K562 (cell line): ENCODE measurements around the gene DNMT3L. TPM values are rescaled to one million over a fixed set of nuclear protein-coding genes. Genes with fewer than 3 reads are reported as not detected.
A peak's percentile ranks its signal among the peaks of the same experiment; 100 is the strongest.

ENCODE experiments used
- BACH1 ChIP-seq: fragments of 200-800 bp; sonication (Bioruptor generic); IDR thresholded peaks from 2 replicates; pipeline ENCODE4 v1.6.1; 2016; ENCODE audit warnings: missing genetic modification characterization, missing compliant biosample characterization
- EWSR1 ChIP-seq: fragments of 450-650 bp; IDR thresholded peaks from 2 replicates; pipeline ENCODE4 v1.6.1; 2018; ENCODE audit warnings: borderline replicate concordance, mild to moderate bottlenecking, low read depth, moderate library complexity; ENCODE audit not compliant: partially characterized antibody
- NFATC3 ChIP-seq: fragments of 450-650 bp; IDR thresholded peaks from 2 replicates; pipeline ENCODE4 v1.6.1; 2017; ENCODE audit warnings: mild to moderate bottlenecking
- PCBP1 ChIP-seq: fragments of 200-400 bp; formaldehyde crosslinking; IDR thresholded peaks from 2 replicates; pipeline ENCODE4 v1.6.1; 2018; ENCODE audit warnings: mild to moderate bottlenecking, low read depth, low read length; ENCODE audit not compliant: poor library complexity, severe bottlenecking
- POLR2G ChIP-seq: fragments of 200-400 bp; formaldehyde crosslinking; IDR thresholded peaks from 2 replicates; pipeline ENCODE4 v1.6.1; 2017; ENCODE audit warnings: low read depth, mild to moderate bottlenecking, antibody characterized with exemption, low read length, moderate library complexity
- PTRF ChIP-seq: fragments of 450-650 bp; IDR thresholded peaks from 2 replicates; pipeline ENCODE4 v1.6.1; 2016; ENCODE audit warnings: mild to moderate bottlenecking, missing genetic modification characterization, missing compliant biosample characterization
- RBFOX2 ChIP-seq: fragments of 200-400 bp; formaldehyde crosslinking; IDR thresholded peaks from 2 replicates; pipeline ENCODE4 v1.6.1; 2017; ENCODE audit warnings: low read depth, mild to moderate bottlenecking, low read length, moderate library complexity
- TCF7 ChIP-seq: sonication (generic); IDR thresholded peaks from 2 replicates; pipeline ENCODE4 v1.6.1; 2016; ENCODE audit warnings: antibody characterized with exemption, borderline replicate concordance
- THRAP3 ChIP-seq: fragments of 450-650 bp; IDR thresholded peaks from 2 replicates; pipeline ENCODE4 v1.6.1; 2016; ENCODE audit warnings: mild to moderate bottlenecking, inconsistent platforms, borderline replicate concordance
- ZNF583 ChIP-seq: fragments of 250-450 bp; sonication (Bioruptor Pico); IDR thresholded peaks from 2 replicates; pipeline ENCODE4 v1.4.0; 2020
- ZNF778 ChIP-seq: fragments of 450-650 bp; formaldehyde crosslinking; IDR thresholded peaks from 2 replicates; pipeline ENCODE4 v1.4.0; 2020; ENCODE audit warnings: mild to moderate bottlenecking, moderate library complexity
- polyA plus RNA-seq, 8 experiments: library from polyadenylated mRNA; depleted of rRNA in 4 of 8; stranded (reverse) in 5 of 8; unstranded in 3 of 8; fragments of >200 nt; fragmentation: Nextera tagmentation in 2 of 8; fragmentation: Illumina TruSeq in 1 of 8; extraction: Ambion mirVana in 2 of 8; extraction: Trizol in 1 of 8; gene quantifications; 2 replicates each; pipeline versions ENCODE4 v1.2.1 to v1.2.3, GENCODE V29; 2011 to 2014; ENCODE audit warnings: inconsistent platforms in 1 of 8, missing spikeins in 1 of 8
- total RNA-seq, 7 experiments: library from RNA; depleted of rRNA in 6 of 7; stranded (reverse); fragments of >200 nt in 6 of 7; fragmentation: Illumina TruSeq in 2 of 7; extraction: Trizol in 2 of 7; gene quantifications; 2 replicates each; pipeline versions ENCODE4 v1.2.1 to v1.2.3, GENCODE V29; 2011 to 2021; ENCODE audit warnings: low replicate concordance in 1 of 7
- TF ChIP-seq, protein P1 (sequence below): fragments of 250-450 bp; sonication (Bioruptor Pico); IDR thresholded peaks from 2 replicates; pipeline ENCODE4 v1.4.0; 2020; ENCODE audit warnings: mild to moderate bottlenecking, moderate library complexity, borderline replicate concordance
- TF ChIP-seq, protein P2 (sequence below): IDR thresholded peaks from 2 replicates; pipeline ENCODE4 v1.6.1; 2016; ENCODE audit warnings: missing genetic modification characterization, missing compliant biosample characterization
- TF ChIP-seq, protein P3 (sequence below): fragments of 250-450 bp; sonication (Bioruptor Pico); IDR thresholded peaks from 2 replicates; pipeline ENCODE4 v1.5.0; 2022; ENCODE audit warnings: mild to moderate bottlenecking
- TF ChIP-seq, protein P4 (sequence below): fragments of 250-450 bp; sonication (Bioruptor Pico); IDR thresholded peaks from 2 replicates; pipeline ENCODE4 v1.8.0; 2022; ENCODE audit warnings: moderate library complexity, mild to moderate bottlenecking, inconsistent platforms
- TF ChIP-seq, protein P5 (sequence below), 3 experiments: IDR thresholded peaks in 2 of 3; conservative IDR thresholded peaks in 1 of 3; 2 replicates each; pipeline ENCODE4 v1.5.1; 2011 to 2012; ENCODE audit warnings: low read length in 3 of 3, mild to moderate bottlenecking in 3 of 3, control low read depth in 2 of 3, improper control_type of control experiment in 1 of 3, inconsistent platforms in 1 of 3, low read depth in 1 of 3, mixed read lengths in 1 of 3, moderate library complexity in 1 of 3; ENCODE audit not compliant: insufficient read depth in 2 of 3

Gene DNMT3L
- total and polyA plus RNA-seq, 9 of the 15 experiments (the other 6 are each of a cell fraction or from before 2014, with no cell fraction given), result 0.08 TPM; not detected in 8

DNA sequence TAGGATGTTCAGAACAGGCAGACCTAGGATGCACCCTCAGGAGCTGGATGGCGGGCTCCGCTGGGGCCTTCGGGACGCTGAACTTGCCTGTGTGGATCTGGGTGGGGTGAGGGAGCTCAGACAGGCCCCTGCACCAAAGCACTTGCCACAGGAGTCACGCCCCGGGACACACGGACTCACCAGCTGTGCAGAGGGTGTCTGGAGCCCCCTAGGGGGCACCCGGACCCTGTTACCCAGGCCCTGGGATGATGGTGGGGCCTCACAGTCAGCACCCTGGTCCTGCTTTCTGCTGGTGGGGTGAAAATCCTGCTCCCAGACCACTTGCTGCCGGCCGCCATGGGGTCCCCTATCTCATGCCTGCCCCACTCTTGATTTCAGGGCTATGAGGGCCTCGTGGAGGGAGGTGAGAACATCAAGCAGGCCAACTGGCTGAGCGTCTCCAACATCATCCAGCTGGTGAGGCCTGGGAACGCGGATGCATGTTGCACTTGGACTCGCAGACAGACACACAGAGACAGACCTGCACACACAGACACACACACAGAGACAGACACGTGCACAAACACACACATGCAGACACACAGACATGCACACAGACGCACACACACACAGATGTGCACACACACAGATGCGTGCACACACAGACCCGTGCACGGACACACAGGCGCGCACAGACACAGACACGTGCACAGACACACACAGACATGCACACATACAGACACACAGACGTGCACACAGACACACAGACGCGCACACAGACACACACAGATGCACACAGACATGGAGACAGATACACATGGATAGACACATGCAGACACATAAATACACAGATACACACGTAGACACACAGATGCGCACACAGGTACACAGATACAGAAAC lies 49.2 kb upstream of the DNMT3L start (continued):
- TF ChIP-seq, protein P1, sequence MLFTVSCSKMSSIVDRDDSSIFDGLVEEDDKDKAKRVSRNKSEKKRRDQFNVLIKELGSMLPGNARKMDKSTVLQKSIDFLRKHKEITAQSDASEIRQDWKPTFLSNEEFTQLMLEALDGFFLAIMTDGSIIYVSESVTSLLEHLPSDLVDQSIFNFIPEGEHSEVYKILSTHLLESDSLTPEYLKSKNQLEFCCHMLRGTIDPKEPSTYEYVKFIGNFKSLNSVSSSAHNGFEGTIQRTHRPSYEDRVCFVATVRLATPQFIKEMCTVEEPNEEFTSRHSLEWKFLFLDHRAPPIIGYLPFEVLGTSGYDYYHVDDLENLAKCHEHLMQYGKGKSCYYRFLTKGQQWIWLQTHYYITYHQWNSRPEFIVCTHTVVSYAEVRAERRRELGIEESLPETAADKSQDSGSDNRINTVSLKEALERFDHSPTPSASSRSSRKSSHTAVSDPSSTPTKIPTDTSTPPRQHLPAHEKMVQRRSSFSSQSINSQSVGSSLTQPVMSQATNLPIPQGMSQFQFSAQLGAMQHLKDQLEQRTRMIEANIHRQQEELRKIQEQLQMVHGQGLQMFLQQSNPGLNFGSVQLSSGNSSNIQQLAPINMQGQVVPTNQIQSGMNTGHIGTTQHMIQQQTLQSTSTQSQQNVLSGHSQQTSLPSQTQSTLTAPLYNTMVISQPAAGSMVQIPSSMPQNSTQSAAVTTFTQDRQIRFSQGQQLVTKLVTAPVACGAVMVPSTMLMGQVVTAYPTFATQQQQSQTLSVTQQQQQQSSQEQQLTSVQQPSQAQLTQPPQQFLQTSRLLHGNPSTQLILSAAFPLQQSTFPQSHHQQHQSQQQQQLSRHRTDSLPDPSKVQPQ (CRISPR knock-in tag), result no peak
- TF ChIP-seq, protein P2, sequence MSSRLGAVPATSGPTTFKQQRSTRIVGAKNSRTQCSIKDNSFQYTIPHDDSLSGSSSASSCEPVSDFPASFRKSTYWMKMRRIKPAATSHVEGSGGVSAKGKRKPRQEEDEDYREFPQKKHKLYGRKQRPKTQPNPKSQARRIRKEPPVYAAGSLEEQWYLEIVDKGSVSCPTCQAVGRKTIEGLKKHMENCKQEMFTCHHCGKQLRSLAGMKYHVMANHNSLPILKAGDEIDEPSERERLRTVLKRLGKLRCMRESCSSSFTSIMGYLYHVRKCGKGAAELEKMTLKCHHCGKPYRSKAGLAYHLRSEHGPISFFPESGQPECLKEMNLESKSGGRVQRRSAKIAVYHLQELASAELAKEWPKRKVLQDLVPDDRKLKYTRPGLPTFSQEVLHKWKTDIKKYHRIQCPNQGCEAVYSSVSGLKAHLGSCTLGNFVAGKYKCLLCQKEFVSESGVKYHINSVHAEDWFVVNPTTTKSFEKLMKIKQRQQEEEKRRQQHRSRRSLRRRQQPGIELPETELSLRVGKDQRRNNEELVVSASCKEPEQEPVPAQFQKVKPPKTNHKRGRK (tag), result no peak
- TF ChIP-seq NFATC3 (no peak), PCBP1 (no peak), POLR2G (0 out of 2 replicates have a peak, but pooled peaks have one; percentile 34), THRAP3 (no peak), ZNF583 (CRISPR knock-in tag) (no peak), BACH1 (tag) (no peak), PTRF (tag) (no peak), TCF7 (no peak), ZNF778 (CRISPR knock-in tag) (no peak), EWSR1 (no peak), RBFOX2 (0 out of 2 replicates have a peak, but pooled peaks have one; percentile 4)
- TF ChIP-seq, protein P3, sequence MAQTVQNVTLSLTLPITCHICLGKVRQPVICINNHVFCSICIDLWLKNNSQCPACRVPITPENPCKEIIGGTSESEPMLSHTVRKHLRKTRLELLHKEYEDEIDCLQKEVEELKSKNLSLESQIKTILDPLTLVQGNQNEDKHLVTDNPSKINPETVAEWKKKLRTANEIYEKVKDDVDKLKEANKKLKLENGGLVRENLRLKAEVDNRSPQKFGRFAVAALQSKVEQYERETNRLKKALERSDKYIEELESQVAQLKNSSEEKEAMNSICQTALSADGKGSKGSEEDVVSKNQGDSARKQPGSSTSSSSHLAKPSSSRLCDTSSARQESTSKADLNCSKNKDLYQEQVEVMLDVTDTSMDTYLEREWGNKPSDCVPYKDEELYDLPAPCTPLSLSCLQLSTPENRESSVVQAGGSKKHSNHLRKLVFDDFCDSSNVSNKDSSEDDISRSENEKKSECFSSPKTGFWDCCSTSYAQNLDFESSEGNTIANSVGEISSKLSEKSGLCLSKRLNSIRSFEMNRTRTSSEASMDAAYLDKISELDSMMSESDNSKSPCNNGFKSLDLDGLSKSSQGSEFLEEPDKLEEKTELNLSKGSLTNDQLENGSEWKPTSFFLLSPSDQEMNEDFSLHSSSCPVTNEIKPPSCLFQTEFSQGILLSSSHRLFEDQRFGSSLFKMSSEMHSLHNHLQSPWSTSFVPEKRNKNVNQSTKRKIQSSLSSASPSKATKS (CRISPR knock-in tag), result no peak
- TF ChIP-seq, protein P4, sequence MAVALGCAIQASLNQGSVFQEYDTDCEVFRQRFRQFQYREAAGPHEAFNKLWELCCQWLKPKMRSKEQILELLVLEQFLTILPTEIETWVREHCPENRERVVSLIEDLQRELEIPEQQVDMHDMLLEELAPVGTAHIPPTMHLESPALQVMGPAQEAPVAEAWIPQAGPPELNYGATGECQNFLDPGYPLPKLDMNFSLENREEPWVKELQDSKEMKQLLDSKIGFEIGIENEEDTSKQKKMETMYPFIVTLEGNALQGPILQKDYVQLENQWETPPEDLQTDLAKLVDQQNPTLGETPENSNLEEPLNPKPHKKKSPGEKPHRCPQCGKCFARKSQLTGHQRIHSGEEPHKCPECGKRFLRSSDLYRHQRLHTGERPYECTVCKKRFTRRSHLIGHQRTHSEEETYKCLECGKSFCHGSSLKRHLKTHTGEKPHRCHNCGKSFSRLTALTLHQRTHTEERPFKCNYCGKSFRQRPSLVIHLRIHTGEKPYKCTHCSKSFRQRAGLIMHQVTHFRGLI (CRISPR knock-in tag), result no peak
- TF ChIP-seq, protein P5, sequence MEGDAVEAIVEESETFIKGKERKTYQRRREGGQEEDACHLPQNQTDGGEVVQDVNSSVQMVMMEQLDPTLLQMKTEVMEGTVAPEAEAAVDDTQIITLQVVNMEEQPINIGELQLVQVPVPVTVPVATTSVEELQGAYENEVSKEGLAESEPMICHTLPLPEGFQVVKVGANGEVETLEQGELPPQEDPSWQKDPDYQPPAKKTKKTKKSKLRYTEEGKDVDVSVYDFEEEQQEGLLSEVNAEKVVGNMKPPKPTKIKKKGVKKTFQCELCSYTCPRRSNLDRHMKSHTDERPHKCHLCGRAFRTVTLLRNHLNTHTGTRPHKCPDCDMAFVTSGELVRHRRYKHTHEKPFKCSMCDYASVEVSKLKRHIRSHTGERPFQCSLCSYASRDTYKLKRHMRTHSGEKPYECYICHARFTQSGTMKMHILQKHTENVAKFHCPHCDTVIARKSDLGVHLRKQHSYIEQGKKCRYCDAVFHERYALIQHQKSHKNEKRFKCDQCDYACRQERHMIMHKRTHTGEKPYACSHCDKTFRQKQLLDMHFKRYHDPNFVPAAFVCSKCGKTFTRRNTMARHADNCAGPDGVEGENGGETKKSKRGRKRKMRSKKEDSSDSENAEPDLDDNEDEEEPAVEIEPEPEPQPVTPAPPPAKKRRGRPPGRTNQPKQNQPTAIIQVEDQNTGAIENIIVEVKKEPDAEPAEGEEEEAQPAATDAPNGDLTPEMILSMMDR (IDR thresholded peaks at IDR 0.05 in 2 of 3, conservative IDR thresholded peaks at IDR 0.05 in 1 of 3; ENCODE audit: insufficient read depth in 2 of 3, low read depth in 1 of 3, low read length in 3 of 3), result peak in 2 of 3 experiments; percentile 8 to 22; a peak in 1 of 6 replicates
